DMS 273 (cell line): ENCODE results near the gene GDE1.

Experiments
- DNase-seq: peaks from one replicate; lab custom pipeline; 2025; ENCODE audit not compliant: unreplicated experiment; lab: John Stamatoyannopoulos, UW

GDE1 gene

GRCh38 chr16:19524356-19524615 is 2.4 kb upstream of the GDE1 start:
- DNase-seq = no peak

- peak; percentile 99 for DNase-seq
These were observed 1.9 kb upstream of the GDE1 start, which contains the start of gene CCP110 for GRCh38 chr16:19523559-19524355. CCP110 (plus strand) TSS chr16:19523942; CDS start chr16:19527882, 3,940 bp downstream.

GRCh38 chr16:19523184-19523558 is 1.3 kb upstream of the GDE1 start:
- DNase-seq = no peak

GRCh38 chr16:19522760-19523159 is 862 bp upstream of the GDE1 start:
- DNase-seq = no peak

GRCh38 chr16:19522397-19522732 is 467 bp upstream of the GDE1 start:
- no peak for DNase-seq

GRCh38 chr16:19520861-19521331 is 1.0 kb downstream of the GDE1 start:
- DNase-seq = peak; percentile 42

- DNase-seq = no peak
These were observed 3.5 kb downstream of the GDE1 start for GRCh38 chr16:19518388-19518787.

GRCh38 chr16:19517424-19518089 is 4.3 kb downstream of the GDE1 start:
- DNase-seq = no peak

- DNase-seq = no peak
These were observed 6.1 kb downstream of the GDE1 start for GRCh38 chr16:19515757-19516156.

GRCh38 chr16:19513377-19514053 is 8.4 kb downstream of the GDE1 start:
- DNase-seq = no peak

GRCh38 chr16:19512297-19512696 is 9.6 kb downstream of the GDE1 start:
- no peak for DNase-seq

GRCh38 chr16:19507867-19508266 is 14.0 kb downstream of the GDE1 start:
- no peak for DNase-seq

GRCh38 chr16:19506965-19507364 is 14.9 kb downstream of the GDE1 start:
- DNase-seq = no peak

GRCh38 chr16:19505600-19506303 is 16.1 kb downstream of the GDE1 start:
- peak; percentile 12 for DNase-seq

GRCh38 chr16:19503461-19504075 is 18.3 kb downstream of the GDE1 start:
- DNase-seq = no peak

GRCh38 chr16:19502395-19503131 is 19.3 kb downstream of the GDE1 start:
- DNase-seq = peak; percentile 88

- DNase-seq = no peak
These were observed 22.4 kb downstream of the GDE1 start for GRCh38 chr16:19499481-19499880.

- DNase-seq = no peak
These were observed 22.9 kb downstream of the GDE1 start for GRCh38 chr16:19499006-19499405.

GRCh38 chr16:19497176-19497575 is 24.7 kb downstream of the GDE1 start:
- DNase-seq = no peak

GRCh38 chr16:19490619-19491018 is 31.3 kb downstream of the GDE1 start:
- no peak for DNase-seq
